GDM1 (cell line): ENCODE data around the gene CADPS2.

Experiments
- DNase-seq: peaks from one replicate; lab custom pipeline; 2025; lab: John Stamatoyannopoulos, UW

Gene CADPS2

DNA sequence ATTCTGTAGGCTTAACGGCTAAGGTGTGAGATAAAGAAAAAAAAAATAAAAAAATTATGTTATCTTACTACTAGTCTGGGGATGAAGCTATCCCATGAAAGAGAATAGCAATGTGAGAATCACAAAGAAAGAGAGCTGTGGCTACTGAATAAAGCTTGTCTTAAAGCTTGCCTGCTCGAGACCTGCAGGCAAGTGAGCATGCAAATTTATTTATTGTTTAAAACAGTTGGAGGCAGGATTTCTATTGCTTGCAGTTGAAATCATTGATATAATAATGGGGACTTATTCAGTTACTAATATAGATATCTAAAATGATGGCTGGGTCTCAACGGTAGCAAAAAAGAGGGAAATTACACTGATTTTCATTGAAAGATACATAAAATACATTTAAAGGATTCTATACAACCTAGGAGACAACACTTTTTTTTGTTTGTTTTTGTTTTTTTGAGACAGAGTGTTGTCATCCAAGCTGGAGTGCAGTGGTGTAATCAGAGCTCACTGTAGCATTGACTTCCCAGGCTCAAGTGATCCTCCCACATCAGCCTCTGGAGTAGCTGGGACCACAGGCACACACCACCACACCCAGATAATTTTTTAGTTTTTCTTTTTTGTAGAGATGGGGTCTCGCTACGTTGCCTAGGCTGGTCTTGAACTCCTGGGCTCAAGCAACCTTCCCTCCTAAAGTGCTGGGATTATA lies 437.2 kb downstream of the CADPS2 start:
- no peak for DNase-seq

DNA sequence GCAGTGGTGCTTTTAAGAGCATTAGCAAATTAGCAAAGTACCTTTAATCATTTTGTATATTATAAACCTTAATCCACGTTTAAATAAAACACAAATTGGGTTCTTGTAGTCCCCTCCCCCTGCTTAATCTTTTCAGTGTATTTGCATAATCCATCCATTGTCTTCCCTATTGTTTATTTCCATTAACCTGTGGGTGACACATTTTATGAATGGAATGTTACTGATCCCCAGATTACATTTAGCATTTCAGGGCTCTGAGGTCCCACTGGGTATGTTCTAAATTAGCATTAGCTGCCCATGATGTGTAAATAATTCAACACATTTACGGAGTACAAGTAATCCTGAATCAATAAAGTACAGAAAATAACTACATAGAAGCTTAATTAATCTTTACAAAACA lies 443.3 kb downstream of the CADPS2 start:
- no peak for DNase-seq

DNA sequence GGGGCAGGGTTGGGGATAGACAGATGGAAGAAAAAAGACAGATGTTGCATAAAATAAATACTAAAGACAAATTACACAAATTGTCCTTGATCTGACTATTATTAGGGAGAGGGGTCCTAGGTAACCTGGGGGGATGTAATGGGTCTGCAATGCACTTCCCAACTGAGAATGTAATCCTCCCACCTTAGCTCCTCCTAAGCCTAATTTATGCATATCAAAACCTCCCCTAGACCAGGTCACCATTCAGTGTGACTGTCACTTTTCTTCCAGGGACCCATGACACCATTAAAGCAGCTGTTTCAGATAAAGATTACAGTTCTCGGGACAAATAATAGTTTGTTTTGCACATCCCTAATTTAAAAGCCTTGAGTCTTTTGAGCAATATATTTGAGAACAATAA lies 447.8 kb downstream of the CADPS2 start:
- DNase-seq: no peak

DNA sequence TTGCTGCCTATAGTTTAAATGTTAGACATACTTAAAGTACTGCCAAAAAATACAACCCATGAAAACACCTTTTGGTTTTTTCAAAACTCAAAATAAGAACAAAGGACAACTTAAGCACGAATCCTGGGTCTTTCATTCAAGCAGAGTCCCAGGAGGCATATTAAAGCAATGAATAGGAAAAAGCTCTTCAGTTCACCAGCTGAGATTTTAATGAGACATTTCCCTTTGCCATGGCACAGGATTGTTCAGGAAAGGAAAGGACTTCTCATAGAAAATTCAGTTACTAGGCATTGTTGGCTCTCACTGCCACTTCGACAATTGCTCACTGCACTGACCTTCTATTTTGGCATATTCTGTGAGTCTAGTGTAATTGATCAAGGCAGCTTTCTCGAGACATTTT lies 448.3 kb downstream of the CADPS2 start:
- DNase-seq: no peak

DNA sequence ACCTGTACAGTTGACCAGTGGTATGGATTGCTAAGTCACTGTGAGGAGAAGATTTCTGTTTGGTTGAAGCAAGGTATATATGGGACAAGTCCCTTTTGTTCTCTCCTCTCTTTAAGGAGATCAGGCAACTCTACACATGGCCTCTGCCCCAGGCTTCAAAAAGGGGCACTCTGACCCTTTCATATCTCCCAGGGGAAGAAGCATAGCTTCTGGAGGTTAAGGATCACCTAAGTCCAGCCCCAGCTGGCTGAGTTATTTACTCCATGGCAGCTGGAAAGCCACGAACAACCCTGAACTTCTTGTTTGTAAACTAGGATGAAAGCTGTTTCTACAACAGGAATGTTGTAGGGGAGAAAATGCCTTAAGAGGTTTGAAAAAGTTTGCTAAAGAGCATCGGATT lies 452.5 kb downstream of the CADPS2 start:
- no peak for DNase-seq

DNA sequence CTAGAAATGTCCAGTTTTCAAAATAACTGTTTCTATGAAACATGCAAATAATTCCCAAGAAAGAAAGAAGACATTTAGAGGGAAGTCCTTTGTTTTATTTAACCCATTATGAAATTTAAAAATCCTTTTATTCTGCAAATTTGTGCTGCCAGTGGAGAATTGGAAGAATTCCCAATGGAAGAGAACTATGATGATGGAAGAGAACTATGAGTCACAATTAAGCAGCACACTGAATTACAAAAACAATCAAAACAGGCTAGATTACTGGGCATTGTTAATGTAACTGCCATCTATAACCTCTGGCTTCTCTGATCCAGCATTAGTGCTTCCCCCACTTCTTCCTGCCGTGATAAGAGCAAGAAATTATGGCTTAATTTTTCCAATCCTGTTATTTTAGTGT lies 455.6 kb downstream of the CADPS2 start:
- no peak for DNase-seq

DNA sequence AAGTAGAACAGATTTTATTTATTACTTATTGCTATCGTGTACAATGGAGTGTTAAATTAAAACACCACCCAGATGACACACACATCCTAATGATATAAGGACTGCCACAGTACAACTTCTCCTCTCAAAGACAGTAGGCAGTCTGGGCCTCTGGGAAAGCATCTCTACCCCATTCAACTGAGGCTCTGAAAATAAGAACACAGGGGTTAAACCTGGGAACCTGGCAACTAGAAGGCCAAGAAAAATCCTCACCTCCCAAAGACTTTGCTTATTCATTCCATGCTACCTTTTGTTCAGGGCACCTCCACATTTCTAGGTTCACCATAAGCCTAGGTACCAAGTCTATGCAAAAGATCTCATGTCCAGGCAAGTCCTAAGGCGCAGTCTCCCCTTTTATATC lies 456.3 kb downstream of the CADPS2 start:
- DNase-seq: no peak

DNA sequence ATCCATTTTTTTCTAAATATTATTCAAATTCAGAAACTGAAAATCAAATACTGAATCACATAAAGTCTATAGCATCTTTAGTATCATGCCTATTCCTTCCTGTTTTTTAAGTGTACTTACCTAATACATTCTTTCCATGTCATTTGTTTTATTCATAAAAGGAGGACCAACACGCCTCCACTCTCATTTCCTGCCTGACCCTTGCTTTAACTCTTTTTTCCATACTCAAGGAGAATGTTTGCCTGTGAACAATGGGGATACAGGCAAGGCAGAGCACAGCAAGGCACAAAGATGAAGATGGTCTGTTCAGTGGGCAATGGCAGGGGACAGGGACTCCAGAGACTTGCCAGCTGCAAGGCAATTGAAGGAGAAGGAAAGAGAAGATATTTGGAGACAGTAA lies 460.5 kb downstream of the CADPS2 start:
- DNase-seq: no peak

DNA sequence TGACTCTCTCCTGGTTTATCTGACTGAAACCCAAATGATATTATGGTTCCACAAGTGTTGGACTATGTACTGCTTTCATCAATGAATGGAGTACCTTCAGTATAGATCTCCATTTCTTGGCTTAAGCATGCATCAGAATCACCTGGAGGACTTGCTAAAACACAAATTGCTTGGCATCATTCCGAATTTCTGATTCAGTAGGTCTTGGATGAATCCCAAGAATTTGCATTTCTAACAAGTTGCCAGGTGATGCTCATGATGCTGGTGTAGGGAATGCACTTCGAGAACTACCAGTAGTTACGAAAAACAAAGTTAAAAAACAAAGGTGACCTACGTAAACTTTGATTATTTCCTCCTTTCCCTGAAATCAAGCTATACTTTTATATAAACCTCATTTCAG lies 462.7 kb downstream of the CADPS2 start:
- DNase-seq: no peak

DNA sequence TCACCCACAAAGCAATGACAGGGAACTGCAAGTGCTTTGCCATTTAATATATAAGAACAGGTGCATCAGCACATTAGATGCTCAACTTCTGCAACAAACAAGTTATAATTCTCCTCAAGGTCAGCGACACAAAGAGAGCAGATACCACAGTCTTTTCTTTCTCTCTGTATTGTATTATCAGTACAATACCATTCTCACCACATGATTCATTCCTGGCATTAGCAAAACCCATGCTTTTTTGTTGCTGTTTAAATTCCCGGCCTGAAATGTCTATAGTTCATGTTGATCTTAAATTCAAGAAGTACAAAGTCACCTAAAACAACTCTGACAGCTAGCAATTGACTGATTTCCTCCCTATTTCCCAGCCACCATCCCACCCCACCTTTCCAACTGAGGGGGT lies 469.9 kb downstream of the CADPS2 start:
- no peak for DNase-seq

DNA sequence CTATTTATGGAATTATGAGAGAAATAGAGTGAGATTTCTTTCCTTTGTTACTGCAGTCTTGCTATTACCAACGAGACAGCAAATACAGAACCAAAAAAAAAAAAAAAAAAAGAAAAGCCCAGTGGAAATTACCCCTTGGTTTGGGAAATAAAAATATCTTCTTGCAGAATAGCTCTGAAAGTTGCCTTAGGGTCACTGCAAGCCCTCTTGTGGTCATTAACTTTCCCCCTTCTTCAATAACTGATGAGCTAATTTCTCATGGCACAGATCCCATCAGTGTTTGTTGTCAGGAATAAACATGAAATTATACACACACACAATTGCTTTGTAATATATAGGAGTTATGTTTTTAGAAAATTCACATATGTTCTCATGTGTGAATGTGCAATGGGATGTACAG lies 470.8 kb downstream of the CADPS2 start:
- no peak for DNase-seq

DNA sequence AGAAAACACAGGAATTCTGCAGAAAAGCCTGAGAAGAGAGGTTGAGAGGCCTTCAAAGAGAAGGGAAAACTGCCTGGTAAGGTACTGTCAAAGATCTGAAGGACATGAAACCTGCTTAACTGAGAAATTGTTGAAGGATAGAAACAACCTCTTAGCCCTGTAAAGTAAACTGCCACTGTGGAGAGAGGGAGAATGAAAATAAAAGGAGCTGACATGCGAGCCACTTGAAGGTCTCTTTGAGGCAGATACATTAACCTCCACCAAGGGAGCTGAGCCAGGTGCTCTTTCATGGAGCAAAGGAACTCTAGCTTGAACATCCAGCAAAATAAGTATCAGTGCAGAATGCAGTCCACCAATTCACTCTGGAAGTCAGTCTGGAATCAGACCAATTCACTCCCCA lies 472.9 kb downstream of the CADPS2 start:
- DNase-seq: no peak

DNA sequence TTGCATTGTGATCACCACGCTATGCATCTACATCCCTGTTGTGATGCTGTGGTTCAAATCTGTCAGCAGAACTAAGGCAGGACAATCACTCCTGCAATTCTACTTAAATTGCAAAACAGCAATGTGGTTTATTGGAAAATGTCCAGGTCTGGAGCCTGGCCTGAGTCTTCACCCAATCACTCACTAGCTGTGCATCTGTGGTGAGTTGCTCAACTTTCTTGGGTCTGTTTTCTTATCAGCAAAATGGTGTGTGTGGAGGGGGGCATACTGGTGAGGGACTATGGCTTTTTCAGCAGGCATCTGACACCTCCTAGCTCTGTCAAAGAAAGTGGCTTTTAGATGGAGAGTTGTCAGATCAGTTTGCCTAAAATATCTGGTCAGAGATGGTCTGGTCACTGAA lies 473.4 kb downstream of the CADPS2 start:
- no peak for DNase-seq

DNA sequence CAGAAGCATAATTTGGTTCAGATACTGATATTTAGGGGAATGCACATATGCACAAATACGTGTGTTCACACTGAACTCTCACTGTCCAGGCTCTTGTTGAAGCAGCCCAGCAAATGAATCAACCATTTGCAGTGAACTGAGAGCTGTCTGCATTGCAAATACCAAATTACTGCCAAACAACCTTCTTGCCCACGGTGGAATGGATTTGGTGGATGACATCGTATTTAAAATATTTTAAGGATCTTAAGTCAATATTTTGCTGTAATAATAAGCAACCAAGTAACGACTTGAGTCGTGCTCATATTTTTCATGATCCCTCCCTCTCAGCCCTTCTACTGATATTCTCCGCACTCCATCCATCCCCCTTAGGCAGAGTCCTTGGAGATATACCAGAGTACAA lies 473.8 kb downstream of the CADPS2 start:
- DNase-seq: no peak

DNA sequence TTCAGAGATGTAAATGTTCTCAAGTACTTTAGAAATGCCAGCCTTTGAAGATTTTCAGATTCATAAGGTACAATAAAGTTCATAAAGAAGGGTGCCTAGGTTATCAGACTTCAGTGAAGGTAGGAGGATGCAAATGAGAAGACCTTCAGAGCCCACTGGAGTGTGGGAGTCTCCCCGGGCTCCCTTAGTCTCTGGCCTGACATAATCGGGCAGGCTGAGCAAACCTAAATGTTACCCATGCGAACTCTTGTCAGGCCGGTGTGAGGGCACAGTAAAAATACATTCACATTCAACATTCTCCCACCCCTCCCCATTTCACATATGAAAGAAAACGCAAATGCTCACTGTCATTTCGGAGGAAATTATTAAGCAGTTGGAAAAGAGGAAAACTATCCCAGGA lies 479.1 kb downstream of the CADPS2 start:
- DNase-seq: no peak

DNA sequence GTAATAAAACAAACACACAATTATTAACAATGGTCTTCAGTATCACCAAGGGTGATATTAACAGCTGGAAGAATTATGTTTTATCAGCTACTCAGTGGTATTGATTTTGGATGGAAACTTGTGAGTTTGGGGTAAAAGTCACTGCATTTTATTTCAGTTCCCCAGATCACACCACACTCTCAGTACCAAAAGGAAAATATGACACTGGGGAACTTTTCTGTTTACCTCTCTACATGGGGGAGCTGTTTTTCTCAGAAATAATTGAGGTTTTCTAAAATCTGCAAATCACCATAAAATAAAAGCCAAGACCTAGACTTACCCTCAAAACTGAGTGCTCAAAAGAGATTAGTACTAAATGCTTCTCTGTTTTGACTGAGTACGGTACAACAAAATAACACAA lies 483.1 kb downstream of the CADPS2 start:
- no peak for DNase-seq

DNA sequence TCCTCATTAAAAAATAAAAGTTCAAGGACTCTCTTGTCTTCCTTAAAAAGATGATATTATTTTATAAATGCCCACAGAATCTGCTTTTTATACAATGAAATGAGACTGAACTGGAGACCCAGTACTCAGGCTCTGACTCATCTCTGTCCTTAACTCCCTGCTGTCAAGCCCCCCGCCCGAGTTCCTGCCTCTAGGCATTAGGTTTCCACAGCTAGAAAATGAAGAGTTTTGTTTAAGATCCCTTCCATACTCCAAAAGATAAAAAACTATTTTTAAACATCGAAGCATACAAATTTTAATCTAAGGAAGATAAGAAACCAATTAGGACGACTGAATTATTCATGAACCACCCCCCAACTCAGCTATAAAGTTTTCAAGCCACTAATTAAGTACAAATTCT lies 484.0 kb downstream of the CADPS2 start:
- DNase-seq: no peak

DNA sequence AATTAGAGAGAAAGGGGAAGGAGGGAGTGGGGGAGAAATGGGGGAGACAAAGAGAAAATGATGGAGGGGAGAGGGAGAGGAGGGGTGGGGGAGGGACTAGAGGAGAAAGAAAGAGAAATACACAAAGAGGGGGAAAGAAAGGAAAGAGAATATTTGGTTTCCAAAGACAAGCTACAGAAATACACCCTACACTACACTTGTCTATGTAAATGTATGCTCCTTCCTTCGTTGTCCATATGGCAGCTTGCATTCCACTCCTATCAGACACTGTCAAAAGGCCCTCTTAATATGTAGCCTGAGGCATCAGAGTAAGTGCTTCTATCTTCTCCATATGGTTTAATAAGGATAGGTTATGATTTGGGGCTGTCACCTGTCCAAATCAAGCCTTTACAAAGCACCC lies 488.9 kb downstream of the CADPS2 start:
- no peak for DNase-seq

DNA sequence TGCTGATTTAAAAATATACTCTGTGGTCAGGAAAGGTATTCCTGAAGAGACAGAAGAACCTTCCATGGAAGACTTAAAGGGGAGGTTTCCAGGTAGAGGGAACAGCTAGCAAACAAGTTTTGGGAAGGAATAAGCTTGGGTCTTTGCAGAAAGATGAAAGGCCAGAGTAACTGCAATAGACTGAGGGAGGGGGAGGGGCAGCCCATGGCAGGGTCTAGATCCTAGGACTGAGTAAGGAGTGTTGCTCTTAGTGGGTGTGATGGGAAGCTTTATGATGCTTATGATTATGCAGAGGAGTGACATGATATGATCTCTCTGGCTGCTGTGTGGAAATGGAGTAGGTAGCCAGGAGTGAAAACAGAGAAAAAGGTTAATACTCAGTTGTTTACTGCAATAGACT lies 491.7 kb downstream of the CADPS2 start:
- DNase-seq: no peak

DNA sequence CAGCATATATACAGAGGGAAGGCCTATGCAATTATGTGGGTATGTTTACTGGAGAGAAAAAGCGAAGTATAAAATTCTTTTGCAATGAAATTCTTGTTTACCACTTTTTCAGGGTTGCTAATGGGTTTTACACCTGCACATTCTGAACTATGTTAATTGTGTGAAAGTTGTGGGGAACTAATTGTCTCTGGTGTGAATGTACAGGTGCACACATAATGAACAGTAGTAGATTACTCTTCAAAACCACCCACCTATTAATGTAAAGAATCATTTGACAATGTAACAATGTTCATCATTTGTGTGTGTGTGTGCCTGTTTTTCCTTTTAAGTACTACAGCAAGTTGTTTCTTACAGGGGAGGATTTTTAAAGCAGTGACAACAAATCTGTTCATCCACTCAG lies 501.7 kb downstream of the CADPS2 start:
- DNase-seq: no peak

DNA sequence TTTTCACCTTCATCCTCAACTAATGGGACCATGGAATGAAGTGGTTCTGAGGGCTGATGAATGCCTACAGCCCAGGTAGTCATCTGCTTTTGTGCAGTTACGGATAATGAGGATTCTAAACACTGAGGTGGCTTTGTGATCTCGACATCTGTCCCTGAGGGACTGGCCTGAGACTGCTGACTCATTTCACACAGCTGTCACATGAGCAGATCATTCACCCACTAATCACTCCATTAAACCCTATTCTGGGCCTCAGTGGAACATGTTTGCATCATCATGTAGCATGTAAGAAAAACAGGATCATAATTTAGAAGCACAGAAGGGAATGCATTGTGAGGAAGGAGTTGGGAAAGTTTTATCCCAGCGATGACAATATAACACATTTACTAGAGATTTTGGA lies 502.3 kb downstream of the CADPS2 start:
- DNase-seq: no peak

DNA sequence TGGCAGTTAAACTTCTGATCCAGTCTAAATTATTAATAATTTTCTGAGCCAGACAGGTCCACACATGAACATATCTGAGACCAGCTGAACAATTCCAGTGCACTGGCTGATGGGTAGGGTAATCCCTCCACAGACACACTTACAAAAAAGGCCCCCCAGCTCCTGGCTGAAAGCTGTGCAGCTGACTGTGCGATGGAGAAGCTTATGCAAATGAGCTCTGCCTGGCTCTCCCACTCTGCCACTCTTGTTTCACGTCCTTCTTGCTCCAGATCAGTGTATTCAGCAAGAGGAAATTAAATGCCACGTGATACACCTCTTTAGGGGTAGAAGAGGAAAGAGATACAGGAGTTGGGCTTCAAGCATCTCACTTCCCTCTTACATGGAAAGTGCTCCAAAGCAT lies 505.3 kb downstream of the CADPS2 start:
- no peak for DNase-seq

DNA sequence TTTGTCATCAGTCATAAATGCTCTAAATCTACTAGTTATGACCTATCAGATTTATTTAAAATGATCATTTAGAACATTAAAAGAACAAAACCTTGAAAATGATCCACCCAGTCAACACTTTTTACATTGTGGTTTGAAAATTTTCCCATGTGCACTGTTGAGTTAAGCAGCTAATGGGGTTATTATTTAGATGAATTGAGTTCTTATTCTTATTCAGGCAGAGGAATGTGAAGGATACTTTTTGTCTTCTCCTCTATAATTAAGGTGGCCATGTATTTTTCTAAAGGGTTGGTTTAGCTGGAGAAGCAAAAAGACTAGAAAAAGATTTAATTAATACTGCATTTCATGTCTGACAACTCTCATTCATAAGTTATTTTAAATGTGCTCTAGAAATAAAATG lies 506.8 kb downstream of the CADPS2 start:
- DNase-seq: no peak

DNA sequence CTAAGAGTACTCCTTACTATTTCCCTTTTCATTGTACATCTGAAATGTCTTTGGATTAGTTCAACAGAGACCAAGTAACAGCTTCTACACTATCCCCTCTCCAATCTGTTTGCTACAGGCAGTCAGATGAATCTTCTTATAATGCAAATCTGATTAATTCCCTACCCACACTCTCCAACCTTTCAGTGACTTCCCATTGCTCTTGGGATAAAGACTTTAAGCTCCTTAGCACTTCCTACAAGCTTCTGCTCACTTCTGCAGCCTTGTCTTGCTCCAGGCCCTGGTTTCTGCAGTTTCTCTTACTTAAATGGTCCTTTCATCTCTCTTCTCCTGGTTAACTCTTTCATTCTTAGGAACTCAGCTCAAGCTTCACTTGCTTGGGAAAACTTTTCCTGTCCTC lies 516.5 kb downstream of the CADPS2 start:
- no peak for DNase-seq

DNA sequence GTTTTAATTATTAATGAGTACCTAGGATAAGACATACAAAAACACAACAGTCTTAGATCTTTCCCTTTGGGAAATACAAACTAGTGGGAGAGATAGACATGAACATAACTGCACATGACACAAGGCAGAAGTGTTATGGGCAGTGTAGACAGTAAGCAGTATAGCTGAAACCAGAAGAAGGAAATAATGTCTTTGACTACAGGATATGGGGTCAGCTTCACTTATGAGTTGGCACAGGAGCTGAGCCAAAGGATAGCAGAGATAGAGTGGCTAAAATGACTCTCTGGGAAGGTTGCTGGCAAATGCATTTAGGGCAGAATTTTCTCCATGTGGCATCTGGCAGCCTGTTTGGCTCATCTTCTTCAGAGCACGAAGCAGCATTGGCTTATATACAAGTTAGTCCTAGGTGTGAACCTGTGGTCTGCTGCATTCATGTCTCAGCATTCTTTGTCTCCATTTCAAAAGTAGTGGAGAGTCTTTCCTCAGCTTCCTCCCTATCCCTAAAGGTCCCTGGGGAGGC lies 521.4 kb downstream of the CADPS2 start:
- no peak for DNase-seq
